IMR-90 (cell line): Measurements from ENCODE around the gene DPYSL3. TPM values are rescaled to one million over a fixed set of nuclear protein-coding genes. Genes with fewer than 3 reads are reported as not detected.

Source experiments
- ATAC-seq: fragments of 200-7000 bp; cut with Tn5 transposase; 2 replicates; pipeline ENCODE4 v1.9.1; 2020; ENCODE audit warnings: low read depth, mild to moderate bottlenecking, moderate library complexity
- Bru-seq: library from RNA; stranded (reverse); fragments of 400-500 nt; gene quantifications from one replicate; lab custom pipeline; 2021; lab: Mats Ljungman, UMichigan
- BruChase-seq, 2 experiments: library from RNA; stranded (reverse); fragments of 400-500 nt; gene quantifications; one replicate each; lab custom pipeline; 2021; lab: Mats Ljungman, UMichigan
- BruUV-seq: library from RNA; stranded (reverse); fragments of 400-500 nt; replicated peaks from 2 replicates; lab custom pipeline; 2021; lab: Mats Ljungman, UMichigan
- CTCF ChIA-PET: fragments of 300-600 bp; formaldehyde crosslinking; extraction: SDS; loops from one replicate; lab custom pipeline; 2021; ENCODE audit warnings: antibody characterized with exemption; lab: Yijun Ruan, JAX
- POLR2A ChIA-PET: fragments of 300-600 bp; sonication (Branson Sonifier 250); formaldehyde crosslinking; loops from one replicate; lab custom pipeline; 2022; ENCODE audit warnings: antibody characterized with exemption; ENCODE audit not compliant: unreplicated experiment; lab: Charles Lee
- DNase-seq: peaks from one replicate; pipeline ENCODE4 v3.0.0; 2013
- H2AFZ ChIP-seq: replicated peaks from 2 replicates; pipeline ENCODE3; 2013; ENCODE audit warnings: low read length, mild to moderate bottlenecking; ENCODE audit not compliant: poor library complexity
- H2AK5ac ChIP-seq: 2 replicates; pipeline ENCODE4 v1.6.1; 2013; ENCODE audit warnings: low read depth, low read length, inconsistent platforms
- H2AK9ac ChIP-seq: replicated peaks from 2 replicates; pipeline ENCODE3; 2013; ENCODE audit warnings: mild to moderate bottlenecking, low read depth, low read length, moderate library complexity; ENCODE audit not compliant: poor library complexity
- H2BK120ac ChIP-seq: 2 replicates; pipeline ENCODE4 v1.6.1; 2013; ENCODE audit warnings: low read depth, low read length, inconsistent platforms
- H2BK15ac ChIP-seq: 3 replicates; pipeline ENCODE4 v1.6.1; 2013; ENCODE audit warnings: low read depth, low read length, inconsistent platforms
- H2BK20ac ChIP-seq: 2 replicates; pipeline ENCODE4 v1.6.1; 2013; ENCODE audit warnings: low read depth, mild to moderate bottlenecking, inconsistent platforms, low read length, moderate library complexity
- H2BK5ac ChIP-seq: 2 replicates; pipeline ENCODE4 v1.6.1; 2013; ENCODE audit warnings: mild to moderate bottlenecking, low read depth, low read length, inconsistent platforms; ENCODE audit not compliant: poor library complexity, severe bottlenecking
- H3K14ac ChIP-seq: replicated peaks from 2 replicates; pipeline ENCODE4 v1.6.1; 2013; ENCODE audit warnings: low read depth, low read length, inconsistent platforms
- H3K18ac ChIP-seq: 2 replicates; pipeline ENCODE4 v1.6.1; 2013; ENCODE audit warnings: low read depth, low read length, control low read depth
- H3K23ac ChIP-seq: 2 replicates; pipeline ENCODE4 v1.6.1; 2013; ENCODE audit warnings: low read depth, low read length, inconsistent platforms
- H3K27ac ChIP-seq: 2 replicates; pipeline ENCODE4 v1.5.1; 2013; ENCODE audit warnings: mild to moderate bottlenecking, control low read depth, low read length; ENCODE audit not compliant: insufficient read depth
- H3K27me3 ChIP-seq: 2 replicates; pipeline ENCODE4 v1.6.1; 2013; ENCODE audit warnings: low read length; ENCODE audit not compliant: control insufficient read depth, insufficient read depth
- H3K36me3 ChIP-seq: 2 replicates; pipeline ENCODE4 v1.6.1; 2013; ENCODE audit warnings: low read length, mixed read lengths; ENCODE audit not compliant: control insufficient read depth, insufficient read depth
- H3K4ac ChIP-seq: 2 replicates; pipeline ENCODE4 v1.6.1; 2013; ENCODE audit warnings: low read depth, low read length, inconsistent platforms
- H3K4me1 ChIP-seq: 2 replicates; pipeline ENCODE4 v1.6.1; 2013; ENCODE audit warnings: low read length, mixed read lengths; ENCODE audit not compliant: control insufficient read depth, insufficient read depth
- H3K4me2 ChIP-seq: 2 replicates; pipeline ENCODE4 v1.6.1; 2013; ENCODE audit warnings: low read depth, mild to moderate bottlenecking, control low read depth, low read length, moderate library complexity
- H3K4me3 ChIP-seq: 2 replicates; pipeline ENCODE4 v1.5.1; 2013; ENCODE audit warnings: low read depth, mild to moderate bottlenecking, control low read depth, low read length, moderate library complexity; ENCODE audit not compliant: insufficient read depth
- H3K56ac ChIP-seq: 2 replicates; pipeline ENCODE4 v1.6.1; 2013; ENCODE audit warnings: low read length, inconsistent platforms; ENCODE audit not compliant: insufficient read depth; ENCODE audit errors: extremely low read depth
- H3K79me1 ChIP-seq, 2 experiments: 2 replicates each; pipeline ENCODE4 v1.6.1; 2013; ENCODE audit warnings: low read length in 2 of 2, inconsistent platforms in 1 of 2, low read depth in 1 of 2
- H3K9ac ChIP-seq: 2 replicates; pipeline ENCODE4 v1.6.1; 2013; ENCODE audit warnings: low read depth, low read length, control low read depth
- H3K9me1 ChIP-seq: 2 replicates; pipeline ENCODE4 v1.6.1; 2013; ENCODE audit warnings: low read length, inconsistent platforms; ENCODE audit not compliant: insufficient read depth
- H3K9me3 ChIP-seq: 2 replicates; pipeline ENCODE4 v1.6.1; 2013; ENCODE audit warnings: low read length; ENCODE audit not compliant: control insufficient read depth, insufficient read depth
- H4K20me1 ChIP-seq: 2 replicates; pipeline ENCODE4 v1.6.1; 2013; ENCODE audit warnings: low read length, inconsistent platforms; ENCODE audit not compliant: insufficient read depth
- H4K5ac ChIP-seq: 2 replicates; pipeline ENCODE4 v1.6.1; 2013; ENCODE audit warnings: mild to moderate bottlenecking, low read depth, low read length, control low read depth
- H4K8ac ChIP-seq, 2 experiments: 2 replicates each; pipeline ENCODE4 v1.6.1; 2013; ENCODE audit warnings: low read depth in 2 of 2, low read length in 2 of 2, control low read depth in 1 of 2, inconsistent platforms in 1 of 2
- H4K91ac ChIP-seq: 2 replicates; pipeline ENCODE4 v1.6.1; 2013; ENCODE audit warnings: low read depth, low read length, inconsistent platforms; ENCODE audit not compliant: insufficient read depth
- CHD1 ChIP-seq: IDR thresholded peaks from 2 replicates; pipeline ENCODE4 v1.6.1; 2012; ENCODE audit warnings: low read depth, low read length, improper control_type of control experiment
- CTCF ChIP-seq: conservative IDR thresholded peaks from 2 replicates; pipeline ENCODE4 v1.5.1; 2012; ENCODE audit warnings: mild to moderate bottlenecking, low read depth, low read length, improper control_type of control experiment
- MAFK ChIP-seq: IDR thresholded peaks from 2 replicates; pipeline ENCODE4 v1.6.1; 2012; ENCODE audit warnings: low read depth, low read length, improper control_type of control experiment
- MAZ ChIP-seq: IDR thresholded peaks from 2 replicates; pipeline ENCODE4 v1.6.1; 2012; ENCODE audit warnings: low read depth, mild to moderate bottlenecking, low read length, improper control_type of control experiment, moderate library complexity, borderline replicate concordance
- MXI1 ChIP-seq: IDR thresholded peaks from 2 replicates; pipeline ENCODE4 v1.6.1; 2012; ENCODE audit warnings: low read depth, mild to moderate bottlenecking, low read length, moderate library complexity, borderline replicate concordance
- POLR2A ChIP-seq: IDR thresholded peaks from 2 replicates; pipeline ENCODE4 v1.6.1; 2012; ENCODE audit warnings: mild to moderate bottlenecking, low read depth, low read length
- RAD21 ChIP-seq: IDR thresholded peaks from 2 replicates; pipeline ENCODE4 v1.6.1; 2012; ENCODE audit warnings: low read length, improper control_type of control experiment
- RCOR1 ChIP-seq: IDR thresholded peaks from 2 replicates; pipeline ENCODE4 v1.6.1; 2012; ENCODE audit warnings: mild to moderate bottlenecking, low read length, improper control_type of control experiment; ENCODE audit not compliant: insufficient replicate concordance
- SMC3 ChIP-seq: fragments of 150-350 bp; IDR thresholded peaks from 2 replicates; pipeline ENCODE4 v1.6.1; 2016; ENCODE audit warnings: low read depth, mild to moderate bottlenecking, antibody characterized with exemption, low read length, moderate library complexity
- WGBS, 2 experiments: methylation state at CpG; one replicate each; pipeline versions ENCODE4 v1.1.5 to v1.1.7; 2013; ENCODE audit warnings: missing lambda C conversion rate in 2 of 2; ENCODE audit not compliant: insufficient read length in 1 of 2; ENCODE audit errors: extremely low coverage in 2 of 2; 5-methylcytosine and 5-hydroxymethylcytosine counted together
- dilution Hi-C: fragments of 300-500 bp; cut with HindIII; formaldehyde crosslinking; loops from one replicate; pipeline ENCODE4 v1.14.3; 2018; ENCODE audit warnings: low sequenced_read_pairs; ENCODE audit not compliant: unreplicated experiment
- in situ Hi-C: fragments of 300-500 bp; cut with MboI; formaldehyde crosslinking; loops from 3 replicates; pipeline ENCODE4 v1.14.3; 2019; ENCODE audit warnings: low sequenced_read_pairs, inconsistent platforms, mixed read lengths
- intact Hi-C: fragments of 100-400 bp; cut with micrococcal nuclease; formaldehyde crosslinking; loops from 2 replicates; pipeline ENCODE4 v1.10.0; 2022
- long read RNA-seq: library from polyadenylated mRNA; unstranded; transcript quantifications from one replicate; pipeline ENCODE4 v2.0.0, GENCODE V29; 2021; ENCODE audit not compliant: unreplicated experiment
- polyA plus RNA-seq, 3 experiments: library from polyadenylated mRNA; depleted of rRNA; stranded (reverse); fragments of >200 nt; gene quantifications; 2 replicates each; pipeline ENCODE4 v1.2.3, GENCODE V29; 2012; ENCODE audit warnings: low replicate concordance in 1 of 3
- total RNA-seq: library from RNA; depleted of rRNA; stranded (reverse); fragments of >200 nt; gene quantifications from 2 replicates; pipeline ENCODE4 v1.2.3, GENCODE V29; 2012; rRNA removed

Gene DPYSL3
- 46.1 and 50.2 TPM in 2 replicates for total RNA-seq
- 60.9 and 66.4 TPM in 2 replicates for polyA plus RNA-seq (2012; rRNA removed)
- polyA plus RNA-seq (2012; cell fraction: cytosol; rRNA removed), result 31.1 and 32.6 TPM in 2 replicates
- polyA plus RNA-seq (2012; cell fraction: nucleus; rRNA removed; ENCODE audit: low replicate concordance), result 34.6 and 103 TPM in 2 replicates
- percentile 74 among the genes with signal in this experiment for Bru-seq, nascent RNA
- percentile 61 among the genes with signal in this experiment for BruChase-seq, experiment 1, labeled RNA remaining after a 6-hour chase
- BruChase-seq, experiment 2, labeled RNA remaining after a 2-hour chase, result percentile 62 among the genes with signal in this experiment
- long read RNA-seq, full-length matches to known transcripts, result 2 of 41 reads
- long read RNA-seq, partial matches to known transcripts, result 29 of 41 reads
- long read RNA-seq, other reads (novel, unspliced or antisense), result 10 of 41 reads

GRCh38 chr5:147509710-147510651, at the start of gene DPYSL3:
Gene DPYSL3, minus strand, starts transcription at chr5:147510068. Its CDS starts 210 bp downstream, at chr5:147509858.
- peak within 1 kb of the TSS; percentile 29; the same call in 2 of the 3 replicates for H2BK15ac ChIP-seq
- peak; percentile 22; the same call in 1 of the 2 replicates for TF ChIP-seq MAZ
- 0 out of 2 replicates have a peak, but pooled peaks have one; percentile 82 for TF ChIP-seq MXI1
- peak; percentile 70 for TF ChIP-seq POLR2A
- TF ChIP-seq MAFK, result no peak
- TF ChIP-seq CHD1, result no peak
- TF ChIP-seq RCOR1, result no peak
- peak; percentile 42 for TF ChIP-seq CTCF
- TF ChIP-seq RAD21, result peak; percentile 58
- peak; percentile 25; the same call in 1 of the 2 replicates for TF ChIP-seq SMC3
- ChIA-PET POLR2A (no interaction called here), CTCF (interaction anchor here (1.0 to 1.2 kb wide), 2 partner anchors 12 to 55 kb away, joined by 3 to 7 read pairs; no protein-coding TSS in a partner anchor)
- peak within 1 kb of the TSS; percentile 80 for H2BK120ac ChIP-seq
- H3K36me3 ChIP-seq, result no peaks in the 10 kb centered on the region
- H3K27me3 ChIP-seq, result no peaks in the 10 kb centered on the region
- H3K14ac ChIP-seq, result peak within 1 kb of the TSS; percentile 92
- peaks cover 10 to 34% of the 10 kb centered on the region in 2 experiments; a peak in 2 of 4 replicates for H3K79me1 ChIP-seq
- H3K56ac ChIP-seq, result peak within 1 kb of the TSS; percentile 79; the same call in 1 of the 2 replicates
- H2AFZ ChIP-seq, result peak within 1 kb of the TSS; percentile 94
- H3K23ac ChIP-seq, result peak within 1 kb of the TSS; percentile 90
- in situ Hi-C loops, result no loop called here
- peak within 1 kb of the TSS; percentile 47 for H2BK5ac ChIP-seq
- peak; percentile 89 for ATAC-seq
- DNase-seq, result peak; percentile 78
- H3K18ac ChIP-seq, result peak within 1 kb of the TSS; percentile 78
- peak within 1 kb of the TSS; percentile 99 for H3K4me2 ChIP-seq
- no peaks in the 10 kb centered on the region for H4K20me1 ChIP-seq
- 0 out of 2 replicates have a peak within 1 kb of the TSS, but pooled peaks have one; percentile 16 for H2AK5ac ChIP-seq
- intact Hi-C loops, result loop anchor here (1.0 kb wide), 4 partner anchors 44 to 286 kb away; no protein-coding TSS in a partner anchor
- H3K4ac ChIP-seq, result peak within 1 kb of the TSS; percentile 64
- peak within 1 kb of the TSS; percentile 82 for H2BK20ac ChIP-seq
- H3K9ac ChIP-seq, result peak within 1 kb of the TSS; percentile 79
- peak within 1 kb of the TSS; percentile 79 for H3K27ac ChIP-seq
- peak within 1 kb of the TSS; percentile 56 for H4K5ac ChIP-seq
- no peaks in the 10 kb centered on the region for H3K9me3 ChIP-seq
- peaks cover 5% of the 10 kb centered on the region for H3K4me1 ChIP-seq
- H4K91ac ChIP-seq, result peak within 1 kb of the TSS; percentile 41
- peak within 1 kb of the TSS; percentile 33 for H2AK9ac ChIP-seq
- 0 out of 2 replicates have a peak, but pooled peaks cover 3% of the 10 kb centered on the region for H3K9me1 ChIP-seq
- H3K4me3 ChIP-seq, result peak within 1 kb of the TSS; percentile 56
- dilution Hi-C loops, result no loop called here
- 1% methylated on average over 49 of the region's 66 CpGs; no CpG with 5 or more reads in 1 of the 2 experiments for WGBS, 2 experiments
- no TSS peak for BruUV-seq
- peak within 1 kb of the TSS; percentile 51 to 88 for H4K8ac ChIP-seq
